H9 (cell line): ENCODE measurements around the gene PACSIN2. TPM values are rescaled to one million over a fixed set of nuclear protein-coding genes. Genes with fewer than 3 reads are reported as not detected.
A peak's percentile ranks its signal among the peaks of the same experiment; 100 is the strongest.

Experiments
- DNase-seq: peaks from one replicate; pipeline ENCODE4 v3.0.0-alpha.2; 2017
- H2AFZ ChIP-seq: one replicate; pipeline ENCODE4 v1.6.1; 2013; ENCODE audit warnings: mild to moderate bottlenecking, low read length, control low read depth, moderate library complexity
- H2AK5ac ChIP-seq: 2 replicates; pipeline ENCODE4 v1.6.1; 2013; ENCODE audit warnings: low read length, control low read depth, mixed read lengths; ENCODE audit not compliant: insufficient read length
- H2BK120ac ChIP-seq: one replicate; pipeline ENCODE4 v1.6.1; 2013; ENCODE audit warnings: low read depth, mild to moderate bottlenecking, low read length, control low read depth, inconsistent platforms; ENCODE audit not compliant: poor library complexity, severe bottlenecking
- H2BK12ac ChIP-seq: 2 replicates; pipeline ENCODE4 v1.6.1; 2013; ENCODE audit warnings: low read length, control low read depth, mixed read lengths, low read depth; ENCODE audit not compliant: insufficient read length
- H2BK15ac ChIP-seq: 2 replicates; pipeline ENCODE4 v1.6.1; 2013; ENCODE audit warnings: low read depth, low read length, control low read depth
- H2BK20ac ChIP-seq: one replicate; pipeline ENCODE4 v1.6.1; 2013; ENCODE audit warnings: low read depth, mild to moderate bottlenecking, low read length, control low read depth, inconsistent platforms; ENCODE audit not compliant: poor library complexity, severe bottlenecking
- H2BK5ac ChIP-seq: 2 replicates; pipeline ENCODE4 v1.6.1; 2013; ENCODE audit warnings: low read length, control low read depth, mixed read lengths; ENCODE audit not compliant: insufficient read length
- H3K14ac ChIP-seq: 2 replicates; pipeline ENCODE4 v1.6.1; 2013; ENCODE audit warnings: low read length, control low read depth; ENCODE audit not compliant: insufficient read depth
- H3K18ac ChIP-seq: 2 replicates; pipeline ENCODE4 v1.6.1; 2013; ENCODE audit warnings: low read depth, mild to moderate bottlenecking, mixed read lengths, low read length, control low read depth; ENCODE audit not compliant: insufficient read length
- H3K23ac ChIP-seq: 2 replicates; pipeline ENCODE4 v1.6.1; 2013; ENCODE audit warnings: low read length, control low read depth, mixed read lengths, low read depth; ENCODE audit not compliant: insufficient read length
- H3K23me2 ChIP-seq: 2 replicates; pipeline ENCODE4 v1.6.1; 2013; ENCODE audit warnings: low read depth, mild to moderate bottlenecking, mixed read lengths, low read length, control low read depth; ENCODE audit not compliant: insufficient read length, poor library complexity, severe bottlenecking
- H3K27ac ChIP-seq: 2 replicates; pipeline ENCODE4 v1.5.1; 2013; ENCODE audit warnings: low read length, control low read depth, mixed read lengths, low read depth; ENCODE audit not compliant: insufficient read length
- H3K27me3 ChIP-seq: 2 replicates; pipeline ENCODE4 v1.6.1; 2013; ENCODE audit warnings: low read length, control low read depth, inconsistent platforms; ENCODE audit not compliant: insufficient read depth
- H3K4ac ChIP-seq: 2 replicates; pipeline ENCODE4 v1.6.1; 2013; ENCODE audit warnings: low read depth, mild to moderate bottlenecking, control low read depth, inconsistent platforms, low read length, moderate library complexity
- H3K4me1 ChIP-seq: 2 replicates; pipeline ENCODE4 v1.6.1; 2013; ENCODE audit warnings: low read length, control low read depth, inconsistent platforms; ENCODE audit not compliant: insufficient read depth
- H3K4me2 ChIP-seq: 2 replicates; pipeline ENCODE4 v1.6.1; 2013; ENCODE audit warnings: low read length, control low read depth, mixed read lengths; ENCODE audit not compliant: insufficient read length, insufficient read depth
- H3K56ac ChIP-seq: 2 replicates; pipeline ENCODE4 v1.6.1; 2013; ENCODE audit warnings: low read depth, mild to moderate bottlenecking, mixed read lengths, low read length, control low read depth; ENCODE audit not compliant: insufficient read length
- H3K79me1 ChIP-seq: 2 replicates; pipeline ENCODE4 v1.6.1; 2013; ENCODE audit warnings: low read depth, mild to moderate bottlenecking, moderate library complexity, low read length, control low read depth, inconsistent platforms; ENCODE audit not compliant: insufficient read depth, poor library complexity, severe bottlenecking
- H3K79me2 ChIP-seq: 2 replicates; pipeline ENCODE4 v1.6.1; 2013; ENCODE audit warnings: low read length, control low read depth, inconsistent platforms; ENCODE audit not compliant: insufficient read depth
- H3K9ac ChIP-seq: 2 replicates; pipeline ENCODE4 v1.6.1; 2013; ENCODE audit warnings: low read length, control low read depth, mixed read lengths; ENCODE audit not compliant: insufficient read length; ENCODE audit errors: extremely low read depth
- H3K9me3 ChIP-seq: one replicate; pipeline ENCODE4 v1.6.1; 2013; ENCODE audit warnings: low read depth, low read length, inconsistent platforms; ENCODE audit not compliant: control insufficient read depth
- H3T11ph ChIP-seq: one replicate; pipeline ENCODE4 v1.6.1; 2013; ENCODE audit warnings: mild to moderate bottlenecking, low read length, control low read depth, inconsistent platforms
- H4K20me1 ChIP-seq: one replicate; pipeline ENCODE4 v1.6.1; 2013; ENCODE audit not compliant: control insufficient read depth, insufficient read length, insufficient read depth
- H4K5ac ChIP-seq: 2 replicates; pipeline ENCODE4 v1.6.1; 2013; ENCODE audit warnings: low read depth, mild to moderate bottlenecking, mixed read lengths, low read length, control low read depth; ENCODE audit not compliant: insufficient read length
- H4K8ac ChIP-seq: replicated peaks from 2 replicates; pipeline ENCODE4 v1.6.1; 2013; ENCODE audit warnings: low read length, control low read depth, mixed read lengths, low read depth; ENCODE audit not compliant: insufficient read length
- H4K91ac ChIP-seq: 2 replicates; pipeline ENCODE4 v1.6.1; 2013; ENCODE audit warnings: low read depth, mild to moderate bottlenecking, moderate library complexity, mixed read lengths, low read length, control low read depth; ENCODE audit not compliant: insufficient read length
- H3K27ac Mint-ChIP-seq, 3 experiments: 2 replicates in 2 of 3; 3 replicates in 1 of 3; pipeline ENCODE4 v1.8.0; 2020 to 2021; ENCODE audit warnings: mixed read lengths in 3 of 3, mild to moderate bottlenecking in 1 of 3, moderate library complexity in 1 of 3
- H3K27me3 Mint-ChIP-seq: 2 replicates; pipeline ENCODE4 v1.8.0; 2021; ENCODE audit warnings: low read depth, mild to moderate bottlenecking, moderate library complexity, mixed read lengths
- H3K36me3 Mint-ChIP-seq, 3 experiments: 2 replicates in 2 of 3; 3 replicates in 1 of 3; pipeline ENCODE4 v1.8.0; 2020 to 2021; ENCODE audit warnings: low read depth in 3 of 3, mixed read lengths in 3 of 3; ENCODE audit not compliant: insufficient read depth in 1 of 3
- H3K4me1 Mint-ChIP-seq, 2 experiments: 2 replicates each; pipeline ENCODE4 v1.8.0; 2020; ENCODE audit warnings: mixed read lengths in 2 of 2
- H3K4me3 Mint-ChIP-seq, 2 experiments: 2 replicates in 1 of 2; 3 replicates in 1 of 2; pipeline ENCODE4 v1.8.0; 2020 to 2021; ENCODE audit warnings: mild to moderate bottlenecking in 2 of 2, mixed read lengths in 2 of 2, moderate library complexity in 1 of 2
- H3K9me3 Mint-ChIP-seq, 2 experiments: 2 replicates in 1 of 2; 3 replicates in 1 of 2; pipeline ENCODE4 v1.8.0; 2020; ENCODE audit warnings: mild to moderate bottlenecking in 2 of 2, mixed read lengths in 2 of 2, moderate library complexity in 1 of 2
- WGBS: extraction: QIAGEN DNeasy Blood & Tissue Kit; methylation state at CpG from one replicate; pipeline ENCODE4 v1.1.7; 2013; ENCODE audit warnings: missing lambda C conversion rate, low lambda C conversion rate, mixed read lengths; ENCODE audit not compliant: insufficient read length; ENCODE audit errors: extremely low coverage; 5-methylcytosine and 5-hydroxymethylcytosine counted together
- total RNA-seq: library from RNA; stranded (reverse); gene quantifications from 2 replicates; pipeline ENCODE4 v1.2.1, GENCODE V29; 2021
- TF ChIP-seq, protein P1 (sequence below): fragments of 200-600 bp; sonication (generic); conservative IDR thresholded peaks from 3 replicates; pipeline ENCODE4 v1.8.0; 2021; ENCODE audit warnings: antibody characterized with exemption, mild to moderate bottlenecking

The PACSIN2 gene
- total RNA-seq, 1 experiment from 2014 or later, result 62.3 TPM

DNA sequence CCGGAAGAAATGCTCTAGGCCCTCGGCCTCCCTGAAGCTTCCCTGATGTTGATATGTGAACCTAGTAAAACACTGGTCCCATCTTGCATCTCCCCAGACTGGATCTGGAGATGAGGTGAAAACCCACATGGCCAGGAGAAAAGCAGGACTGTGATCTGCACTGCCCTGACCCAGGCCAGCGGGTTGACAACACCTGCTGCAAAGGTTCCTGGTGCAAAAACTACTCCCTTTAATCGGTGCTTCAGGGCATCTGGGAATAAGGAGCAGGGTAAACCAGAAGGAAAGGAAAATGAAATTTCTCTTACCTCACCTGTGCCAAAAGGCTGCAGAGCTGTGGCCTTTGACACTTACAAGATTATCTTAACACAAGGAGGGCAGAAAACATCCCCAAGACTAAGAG, 30.6 kb downstream of the PACSIN2 start:
- Histone ChIP-seq H3K18ac (no peak overlapping the region), H3K9me3 (no peaks in the 10 kb centered on the region), H4K8ac (no peak overlapping the region), H3K27ac (no peak overlapping the region), H4K20me1 (no peaks in the 10 kb centered on the region), H3K23ac (no peak overlapping the region), H2BK20ac (no peak overlapping the region), H3T11ph (no peak overlapping the region), H3K4me2 (no peak overlapping the region), H4K91ac (no peak overlapping the region), H3K9ac (no peak overlapping the region), H2BK15ac (no peak overlapping the region), H3K23me2 (no peaks in the 10 kb centered on the region), H3K4ac (no peak overlapping the region), H2BK120ac (no peak overlapping the region), H4K5ac (no peak overlapping the region), H3K4me1 (peaks cover 5% of the 10 kb centered on the region; the same call in 1 of the 2 replicates), H2AK5ac (no peak overlapping the region), H3K27me3 (no peaks in the 10 kb centered on the region), H2AFZ (no peak overlapping the region), H3K79me2 (peaks cover 9% of the 10 kb centered on the region; the same call in 1 of the 2 replicates), H3K14ac (no peak overlapping the region), H2BK5ac (no peak overlapping the region), H3K79me1 (peaks cover 3% of the 10 kb centered on the region), H3K56ac (no peak overlapping the region), H2BK12ac (no peak overlapping the region)
- peak overlapping the region; percentile 5 to 96 (median 31); a peak in 5 of 7 replicates for H3K27ac Mint-ChIP-seq
- H3K4me3 Mint-ChIP-seq, result no peak overlapping the region; a peak in 1 of 5 replicates
- peaks cover 0 to 2% of the 10 kb centered on the region in 2 experiments; a peak in 1 of 5 replicates for H3K9me3 Mint-ChIP-seq
- H3K4me1 Mint-ChIP-seq, result peaks cover 40 to 45% of the 10 kb centered on the region in 2 experiments
- WGBS, result no CpG with 5 or more reads among the region's 4 CpGs
- H3K27me3 Mint-ChIP-seq, result no peaks in the 10 kb centered on the region
- peaks cover 2 to 13% (median 5%) of the 10 kb centered on the region in 3 experiments; a peak in 3 of 7 replicates for H3K36me3 Mint-ChIP-seq
- TF ChIP-seq, protein P1, sequence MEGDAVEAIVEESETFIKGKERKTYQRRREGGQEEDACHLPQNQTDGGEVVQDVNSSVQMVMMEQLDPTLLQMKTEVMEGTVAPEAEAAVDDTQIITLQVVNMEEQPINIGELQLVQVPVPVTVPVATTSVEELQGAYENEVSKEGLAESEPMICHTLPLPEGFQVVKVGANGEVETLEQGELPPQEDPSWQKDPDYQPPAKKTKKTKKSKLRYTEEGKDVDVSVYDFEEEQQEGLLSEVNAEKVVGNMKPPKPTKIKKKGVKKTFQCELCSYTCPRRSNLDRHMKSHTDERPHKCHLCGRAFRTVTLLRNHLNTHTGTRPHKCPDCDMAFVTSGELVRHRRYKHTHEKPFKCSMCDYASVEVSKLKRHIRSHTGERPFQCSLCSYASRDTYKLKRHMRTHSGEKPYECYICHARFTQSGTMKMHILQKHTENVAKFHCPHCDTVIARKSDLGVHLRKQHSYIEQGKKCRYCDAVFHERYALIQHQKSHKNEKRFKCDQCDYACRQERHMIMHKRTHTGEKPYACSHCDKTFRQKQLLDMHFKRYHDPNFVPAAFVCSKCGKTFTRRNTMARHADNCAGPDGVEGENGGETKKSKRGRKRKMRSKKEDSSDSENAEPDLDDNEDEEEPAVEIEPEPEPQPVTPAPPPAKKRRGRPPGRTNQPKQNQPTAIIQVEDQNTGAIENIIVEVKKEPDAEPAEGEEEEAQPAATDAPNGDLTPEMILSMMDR, result no peak
- no peak for DNase-seq
